Astrocyte of the spinal cord (primary cell): ENCODE data around the gene NAT16.

Experiments
- DNase-seq: peaks from one replicate; pipeline ENCODE4 v3.0.0; 2011; ENCODE audit warnings: low read depth, low spot score
- H3K4me3 ChIP-seq: 2 replicates; pipeline ENCODE4 v1.5.1; 2011; ENCODE audit warnings: low read depth, mild to moderate bottlenecking, low read length, moderate library complexity
- in situ Hi-C: cut with HindIII; loops from 2 replicates; pipeline ENCODE4 v1.10.0; 2017; ENCODE audit warnings: low sequenced_read_pairs
- TF ChIP-seq, protein P1 (sequence below): IDR thresholded peaks from 2 replicates; pipeline ENCODE4 v1.5.1; 2012; ENCODE audit warnings: low read depth, mild to moderate bottlenecking, low read length, inconsistent platforms

Gene NAT16

DNA sequence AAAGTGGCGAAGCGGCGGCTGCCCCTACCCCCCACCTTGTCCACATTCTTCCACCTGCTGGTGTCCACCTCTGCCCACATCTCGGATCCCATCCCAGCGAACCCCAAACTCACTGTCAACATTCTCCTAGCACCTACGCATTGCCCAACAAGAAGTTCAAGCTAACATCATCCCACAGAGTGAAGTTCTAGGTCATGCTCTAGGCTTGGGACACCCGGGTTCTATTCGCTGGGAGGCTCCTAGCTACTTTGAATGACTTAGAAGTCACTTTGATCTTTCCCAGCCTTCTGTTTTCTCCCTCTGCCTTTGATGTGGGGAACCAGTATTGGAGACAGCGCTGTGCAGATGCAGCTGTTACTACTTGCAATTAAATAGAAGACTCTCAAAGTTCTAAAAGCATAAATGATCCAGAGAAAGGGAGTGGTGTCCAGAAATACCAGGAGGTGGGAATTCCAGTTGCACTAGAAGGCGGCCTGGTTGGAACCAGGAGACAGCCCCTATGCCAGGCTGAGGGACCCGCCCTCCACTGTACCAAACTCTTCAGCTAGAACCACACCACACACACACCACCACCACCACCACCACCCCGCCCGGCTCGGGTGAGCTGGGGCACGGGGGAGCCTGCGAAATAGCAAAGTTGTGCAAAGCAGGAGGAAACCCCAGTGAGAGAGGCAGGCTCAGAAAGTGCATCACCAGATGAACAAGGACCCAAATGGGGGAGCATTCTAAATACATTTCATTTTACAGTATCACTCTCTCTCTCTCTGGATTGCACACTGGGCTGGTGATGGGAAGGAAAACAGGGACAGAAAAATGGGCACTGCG is 9.3 kb downstream of the NAT16 start:
- in situ Hi-C loops, result no loop called here
- no peak overlapping the region for H3K4me3 ChIP-seq
- TF ChIP-seq, protein P1, sequence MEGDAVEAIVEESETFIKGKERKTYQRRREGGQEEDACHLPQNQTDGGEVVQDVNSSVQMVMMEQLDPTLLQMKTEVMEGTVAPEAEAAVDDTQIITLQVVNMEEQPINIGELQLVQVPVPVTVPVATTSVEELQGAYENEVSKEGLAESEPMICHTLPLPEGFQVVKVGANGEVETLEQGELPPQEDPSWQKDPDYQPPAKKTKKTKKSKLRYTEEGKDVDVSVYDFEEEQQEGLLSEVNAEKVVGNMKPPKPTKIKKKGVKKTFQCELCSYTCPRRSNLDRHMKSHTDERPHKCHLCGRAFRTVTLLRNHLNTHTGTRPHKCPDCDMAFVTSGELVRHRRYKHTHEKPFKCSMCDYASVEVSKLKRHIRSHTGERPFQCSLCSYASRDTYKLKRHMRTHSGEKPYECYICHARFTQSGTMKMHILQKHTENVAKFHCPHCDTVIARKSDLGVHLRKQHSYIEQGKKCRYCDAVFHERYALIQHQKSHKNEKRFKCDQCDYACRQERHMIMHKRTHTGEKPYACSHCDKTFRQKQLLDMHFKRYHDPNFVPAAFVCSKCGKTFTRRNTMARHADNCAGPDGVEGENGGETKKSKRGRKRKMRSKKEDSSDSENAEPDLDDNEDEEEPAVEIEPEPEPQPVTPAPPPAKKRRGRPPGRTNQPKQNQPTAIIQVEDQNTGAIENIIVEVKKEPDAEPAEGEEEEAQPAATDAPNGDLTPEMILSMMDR, result no peak
- no peak for DNase-seq

DNA sequence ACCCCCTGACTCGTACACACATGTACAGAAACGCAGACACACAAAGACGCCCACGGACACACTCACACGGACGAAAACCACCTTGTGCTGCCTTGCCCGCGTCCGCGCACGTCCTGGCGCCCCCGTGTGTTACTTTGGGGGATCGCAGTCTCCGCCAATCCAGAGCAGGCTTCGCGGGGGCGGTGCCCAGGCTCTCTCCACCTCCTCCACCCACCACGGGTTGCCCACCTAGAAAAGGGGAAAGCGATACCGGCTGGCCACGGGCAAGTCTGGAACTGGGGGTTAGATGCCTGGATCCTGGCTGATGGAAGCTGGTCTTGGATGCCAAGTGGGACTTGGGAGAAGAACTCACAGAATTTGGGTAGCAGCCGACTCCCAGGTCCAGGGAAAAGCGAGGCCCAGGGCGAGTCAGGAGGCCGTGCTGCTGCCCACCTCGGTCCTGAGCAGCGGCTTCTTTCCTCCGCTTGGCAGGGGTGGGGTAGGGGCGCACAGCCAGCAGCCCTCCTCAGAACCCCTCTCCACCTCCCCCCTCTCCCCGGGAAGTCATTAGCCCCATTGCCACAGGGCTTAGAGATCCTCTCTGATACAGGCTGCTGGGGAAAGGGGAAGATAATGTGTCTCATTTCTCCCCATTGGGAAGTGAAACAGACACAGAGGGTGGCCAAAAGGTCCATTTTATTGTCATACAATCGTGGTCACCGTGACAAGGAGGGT is 10.1 kb downstream of the NAT16 start:
- in situ Hi-C loops, result no loop called here
- DNase-seq, result peak; percentile 48
- TF ChIP-seq, protein P1, result peak; percentile 97
- no peak overlapping the region for H3K4me3 ChIP-seq

DNA sequence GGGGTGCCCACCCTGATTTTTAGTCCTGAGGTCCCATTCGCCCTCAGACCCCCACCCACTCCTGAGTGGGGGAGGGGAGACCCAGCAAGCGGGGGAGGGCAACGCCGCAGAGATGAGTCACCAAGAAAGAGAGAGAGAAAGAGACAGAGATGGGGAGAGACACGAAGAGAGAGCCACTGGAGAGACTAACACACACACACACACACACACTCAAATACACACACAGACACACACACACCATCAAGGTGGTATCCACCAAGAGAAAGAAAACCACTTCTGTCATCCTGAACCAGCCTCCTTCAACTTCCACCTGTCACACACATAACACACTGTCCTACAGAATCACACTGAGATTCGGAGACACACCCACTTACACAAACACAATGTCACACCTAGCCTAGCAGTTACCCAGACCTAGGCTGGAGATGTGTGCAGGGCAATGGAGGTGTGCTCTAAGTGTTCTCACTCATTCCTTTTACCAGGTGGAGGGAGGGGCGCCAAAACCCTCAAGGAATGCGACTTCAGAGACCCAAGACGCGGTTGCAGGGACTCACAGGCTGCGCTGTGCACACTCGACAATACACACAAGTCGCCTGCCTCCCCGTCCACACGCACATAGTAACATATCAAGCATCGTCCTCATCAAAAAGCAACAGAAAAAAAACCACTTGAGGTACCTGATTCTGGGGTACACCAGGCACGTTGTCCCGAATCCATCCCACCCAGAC is 10.8 kb downstream of the NAT16 start:
- no peak for DNase-seq
- H3K4me3 ChIP-seq, result no peak overlapping the region
- in situ Hi-C loops, result no loop called here
- TF ChIP-seq, protein P1, result no peak

DNA sequence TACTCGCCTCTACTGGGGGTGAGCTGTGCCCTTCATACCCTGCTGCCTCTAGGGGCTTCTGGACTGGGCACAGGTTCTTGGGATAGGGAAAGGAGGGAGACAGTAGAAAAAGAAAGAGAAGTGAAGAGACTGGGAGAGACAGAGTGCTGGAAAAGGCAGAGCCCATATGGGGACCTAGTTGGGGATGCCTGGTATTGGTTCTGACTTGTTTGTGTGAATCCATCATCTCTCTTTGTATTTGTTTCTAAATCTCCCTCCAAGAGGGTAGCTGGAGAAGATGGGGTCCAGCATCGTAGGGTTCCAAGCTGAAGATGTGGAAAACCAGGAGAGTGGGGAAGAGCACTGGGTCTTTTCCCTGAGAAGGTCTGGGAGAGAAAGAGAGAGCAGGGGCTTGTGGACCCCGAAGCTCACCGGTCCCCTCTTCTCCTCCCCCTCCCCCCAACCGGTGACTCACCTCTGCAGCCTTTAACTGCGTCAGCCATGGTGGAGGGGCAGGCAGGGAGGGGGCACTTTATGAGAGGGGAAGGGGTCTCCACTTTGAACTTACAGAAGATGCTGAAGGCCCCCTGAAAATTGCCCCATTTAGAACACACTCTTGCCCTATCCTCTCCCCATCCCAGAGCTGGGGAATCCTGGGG is 11.6 kb downstream of the NAT16 start:
- in situ Hi-C loops, result no loop called here
- TF ChIP-seq, protein P1, result no peak
- no peak overlapping the region for H3K4me3 ChIP-seq
- DNase-seq, result no peak

DNA sequence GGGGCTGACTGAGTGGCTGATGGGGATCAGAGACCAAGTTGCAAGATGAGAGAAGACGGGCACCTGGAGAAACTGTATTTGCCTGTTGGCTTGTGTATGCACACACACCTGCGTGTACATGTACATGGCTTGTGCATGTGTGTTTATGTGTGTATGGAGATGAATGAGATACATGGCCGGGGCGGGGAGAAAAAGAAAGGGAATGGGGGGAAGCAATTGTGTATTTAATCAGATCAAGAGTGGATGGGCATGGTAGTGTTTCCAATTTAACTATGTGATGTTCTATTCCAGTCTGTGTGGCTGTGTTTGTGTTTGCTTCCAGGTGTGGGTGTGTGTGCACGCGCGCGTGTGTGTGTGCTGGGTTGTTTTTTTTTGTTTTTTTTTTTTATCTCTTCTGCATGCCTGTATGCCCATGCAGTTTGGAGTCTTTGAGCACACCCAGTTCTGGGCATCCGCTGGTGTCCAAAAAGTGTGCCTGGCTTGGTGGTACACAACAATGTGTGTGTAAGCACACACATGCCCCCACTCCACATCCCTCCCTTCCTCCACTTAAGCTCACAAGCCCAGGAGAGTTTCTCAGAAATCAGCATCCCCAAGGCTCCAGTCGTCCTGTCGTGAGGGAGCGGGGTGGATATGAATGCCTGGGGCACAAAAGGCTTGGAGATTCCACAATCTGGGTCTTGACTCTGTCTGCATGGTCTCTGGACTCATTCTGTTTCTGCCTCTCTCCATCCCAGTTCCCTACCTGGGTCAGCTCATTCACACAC is 12.3 kb downstream of the NAT16 start:
- in situ Hi-C loops, result no loop called here
- no peak overlapping the region for H3K4me3 ChIP-seq
- TF ChIP-seq, protein P1, result no peak
- no peak for DNase-seq
